Smooth muscle cell (in vitro differentiated cells): Measurements from ENCODE around the gene POFUT2. TPM values are rescaled to one million over a fixed set of nuclear protein-coding genes. Genes with fewer than 3 reads are reported as not detected.

Experiments
- DNase-seq: peaks from one replicate; lab custom pipeline; 2025; ENCODE audit not compliant: unreplicated experiment; lab: John Stamatoyannopoulos, UW
- H2AFZ ChIP-seq: fragments of 200-600 bp; sonication (generic); 2 replicates; pipeline ENCODE4 v1.6.0; 2016; ENCODE audit warnings: antibody characterized with exemption, low read depth, mild to moderate bottlenecking
- H3F3A ChIP-seq: fragments of 200-600 bp; sonication (generic); 2 replicates; pipeline ENCODE4 v1.6.0; 2017; ENCODE audit warnings: antibody characterized with exemption, low read depth
- H3K27ac ChIP-seq: fragments of 200-600 bp; sonication (generic); 2 replicates; pipeline ENCODE4 v1.5.1; 2016; ENCODE audit warnings: low read depth, mild to moderate bottlenecking
- H3K27me3 ChIP-seq: fragments of 200-600 bp; sonication (generic); 2 replicates; pipeline ENCODE4 v1.6.1; 2016; ENCODE audit warnings: low read depth, mild to moderate bottlenecking
- H3K36me3 ChIP-seq: fragments of 200-600 bp; sonication (generic); 2 replicates; pipeline ENCODE4 v1.5.1; 2016; ENCODE audit warnings: low read depth
- H3K4me1 ChIP-seq: fragments of 200-600 bp; sonication (generic); 2 replicates; pipeline ENCODE4 v1.5.1; 2016; ENCODE audit warnings: low read depth
- H3K4me2 ChIP-seq: fragments of 200-600 bp; sonication (generic); 2 replicates; pipeline ENCODE4 v1.6.0; 2016; ENCODE audit warnings: mild to moderate bottlenecking
- H3K4me3 ChIP-seq: fragments of 200-600 bp; sonication (generic); 2 replicates; pipeline ENCODE4 v1.5.1; 2016; ENCODE audit warnings: mild to moderate bottlenecking
- H3K79me2 ChIP-seq: fragments of 200-600 bp; sonication (generic); 2 replicates; pipeline ENCODE4 v1.6.0; 2016; ENCODE audit warnings: low read depth, mild to moderate bottlenecking
- H3K9ac ChIP-seq: fragments of 200-600 bp; sonication (generic); 2 replicates; pipeline ENCODE4 v1.6.0; 2016; ENCODE audit warnings: low read depth
- H3K9me3 ChIP-seq: fragments of 200-600 bp; sonication (generic); replicated peaks from 2 replicates; pipeline ENCODE4 v1.5.1; 2016; ENCODE audit warnings: low read depth
- H4K20me1 ChIP-seq: fragments of 200-600 bp; sonication (generic); 2 replicates; pipeline ENCODE4 v1.6.0; 2016; ENCODE audit warnings: low read depth
- CTCF ChIP-seq: fragments of 200-600 bp; sonication (generic); IDR thresholded peaks from 2 replicates; pipeline ENCODE4 v1.5.1; 2017; ENCODE audit warnings: borderline replicate concordance, mild to moderate bottlenecking, antibody characterized with exemption; ENCODE audit not compliant: insufficient read depth, poor library complexity, severe bottlenecking
- WGBS: methylation state at CpG from one replicate; pipeline ENCODE4 v1.1.7; 2016; ENCODE audit warnings: low lambda C conversion rate; 5-methylcytosine and 5-hydroxymethylcytosine counted together
- polyA plus RNA-seq: library from polyadenylated mRNA; unstranded; fragments of >200 nt; fragmentation: Nextera tagmentation; extraction: Ambion mirVana; gene quantifications from 2 replicates; pipeline ENCODE4 v1.2.1, GENCODE V29; 2016
- total RNA-seq: library from RNA; depleted of rRNA; stranded (reverse); fragments of >200 nt; gene quantifications from 2 replicates; pipeline ENCODE4 v1.2.3, GENCODE V29; 2014

Gene POFUT2
- total and polyA plus RNA-seq, 2 experiments from 2014 or later = 32.1 to 70.0 TPM

GRCh38 chr21:45335761-45336534, 48.3 kb upstream of the POFUT2 start:
- Histone ChIP-seq H3K36me3 (no peaks in the 10 kb centered on the region), H4K20me1 (no peaks in the 10 kb centered on the region), H3K4me3 (no peak overlapping the region), H3F3A (no peaks in the 10 kb centered on the region), H3K4me1 (peaks cover 23% of the 10 kb centered on the region), H3K27me3 (no peaks in the 10 kb centered on the region), H3K4me2 (no peak overlapping the region), H3K9me3 (no peaks in the 10 kb centered on the region), H3K79me2 (no peaks in the 10 kb centered on the region), H3K27ac (no peak overlapping the region), H3K9ac (no peak overlapping the region), H2AFZ (no peak overlapping the region)
- 96% methylated on average over 19 of the region's 19 CpGs for WGBS
- no peak for DNase-seq
- TF ChIP-seq CTCF = no peak

- H3K27me3 ChIP-seq = no peaks in the 10 kb centered on the region
- no peak overlapping the region for H3K4me3 ChIP-seq
- no peaks in the 10 kb centered on the region for H3K36me3 ChIP-seq
- TF ChIP-seq CTCF = no peak
- H3K4me2 ChIP-seq = no peak overlapping the region
- no peaks in the 10 kb centered on the region for H3K79me2 ChIP-seq
- 94% methylated on average over 5 of the region's 14 CpGs for WGBS
- no peak overlapping the region for H3K27ac ChIP-seq
- no peaks in the 10 kb centered on the region for H3K9me3 ChIP-seq
- DNase-seq = no peak
- no peak overlapping the region for H3K9ac ChIP-seq
- H3F3A ChIP-seq = no peaks in the 10 kb centered on the region
- no peaks in the 10 kb centered on the region for H4K20me1 ChIP-seq
- H2AFZ ChIP-seq = no peak overlapping the region
- peaks cover 30% of the 10 kb centered on the region for H3K4me1 ChIP-seq
Measured at GRCh38 chr21:45335151-45335760, 47.6 kb upstream of the POFUT2 start.

GRCh38 chr21:45334591-45335081, 46.9 kb upstream of the POFUT2 start:
- no peaks in the 10 kb centered on the region for H3K9me3 ChIP-seq
- H4K20me1 ChIP-seq = no peaks in the 10 kb centered on the region
- WGBS = 91% methylated on average over 9 of the region's 9 CpGs
- H3K4me3 ChIP-seq = no peak overlapping the region
- no peak overlapping the region for H2AFZ ChIP-seq
- no peak overlapping the region for H3K4me2 ChIP-seq
- H3F3A ChIP-seq = no peaks in the 10 kb centered on the region
- no peaks in the 10 kb centered on the region for H3K27me3 ChIP-seq
- H3K79me2 ChIP-seq = no peaks in the 10 kb centered on the region
- H3K36me3 ChIP-seq = no peaks in the 10 kb centered on the region
- H3K4me1 ChIP-seq = peaks cover 34% of the 10 kb centered on the region
- DNase-seq = no peak
- peak overlapping the region; percentile 79 for H3K27ac ChIP-seq
- H3K9ac ChIP-seq = no peak overlapping the region
- no peak for TF ChIP-seq CTCF
